HG02623 (cell line): ENCODE data around the gene KRT82.
"Not testable (repeated sequence)": the region's sequence is repeated elsewhere in the genome, so short reads cannot be mapped to it uniquely, and the experiment has no call there.

ENCODE experiments used
- ATAC-seq: cut with Tn5 transposase; IDR thresholded peaks from one replicate; pipeline ENCODE4 v1.9.1; 2021; ENCODE audit warnings: moderate library complexity; ENCODE audit not compliant: unreplicated experiment

KRT82 gene

DNA sequence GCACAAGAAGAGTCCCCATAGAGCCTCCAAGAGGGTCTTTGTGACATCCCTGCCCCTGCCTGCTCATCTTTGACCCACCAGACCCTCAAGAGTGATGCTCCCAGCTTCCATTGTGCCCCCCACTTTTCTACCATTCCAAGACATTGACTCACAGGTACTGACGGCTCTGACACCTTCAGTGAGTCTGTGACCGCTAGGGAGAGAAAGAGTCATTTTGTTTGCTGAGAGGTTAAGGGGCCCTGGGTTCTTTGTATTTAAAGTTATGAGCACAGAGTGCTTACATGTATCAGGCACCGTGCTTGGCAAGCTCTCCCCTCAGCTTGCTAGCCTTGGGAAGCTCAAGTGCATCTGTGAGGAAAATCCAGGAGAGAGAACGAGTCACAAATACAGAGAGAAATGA is 7.1 kb upstream of the KRT82 start:
- ATAC-seq: no peak

DNA sequence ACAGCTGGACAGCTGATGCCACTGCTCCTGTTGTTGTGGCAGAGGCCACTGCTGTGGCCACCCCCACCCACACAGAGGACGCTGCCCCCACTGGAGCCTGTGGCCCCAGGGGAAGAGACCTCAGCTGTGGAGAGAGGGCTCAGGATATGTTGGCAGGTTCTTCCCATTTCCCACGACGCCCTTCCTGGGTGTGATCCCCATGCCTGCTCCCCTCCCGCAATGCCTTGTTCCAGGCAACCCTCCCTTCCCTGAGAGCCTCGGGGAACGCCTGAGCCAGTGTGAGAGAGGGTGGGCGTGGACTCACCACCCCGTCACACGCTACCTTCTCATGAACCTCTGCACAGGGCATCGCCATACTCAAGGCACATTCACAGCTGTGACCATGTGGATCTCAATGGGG is 5.7 kb upstream of the KRT82 start:
- ATAC-seq: no peak

DNA sequence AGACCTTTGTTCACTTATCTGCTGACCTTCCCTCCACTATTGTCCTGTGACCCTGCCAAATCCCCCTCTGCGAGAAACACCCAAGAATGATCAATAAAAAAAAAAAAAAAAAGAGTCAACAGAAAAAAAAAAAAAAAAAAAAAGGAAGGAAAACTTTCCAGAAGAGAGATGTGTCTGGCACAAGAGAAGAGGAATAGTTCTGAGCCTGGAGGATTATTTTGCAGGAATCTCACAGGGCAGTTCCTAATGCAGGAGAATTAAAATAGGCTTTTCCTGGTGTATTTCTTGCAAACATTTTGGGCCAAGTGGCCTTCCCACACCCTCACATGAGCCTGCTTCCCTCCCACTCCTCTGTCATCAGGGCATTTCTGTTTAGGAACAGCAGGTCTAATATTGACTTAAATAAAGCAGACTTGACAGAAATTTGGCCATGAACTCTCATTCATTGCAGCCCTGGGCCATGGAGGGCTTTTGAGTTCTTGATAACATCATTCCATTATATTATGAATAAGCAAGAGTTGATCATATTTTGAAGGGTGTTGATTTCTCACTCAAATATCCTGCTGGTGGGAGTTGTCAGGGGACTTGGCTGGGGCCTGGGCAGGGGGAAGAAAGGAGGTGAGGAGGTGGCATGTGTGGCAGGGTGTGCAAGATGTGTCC is 4.6 kb upstream of the KRT82 start:
- not testable (repeated sequence) for ATAC-seq

DNA sequence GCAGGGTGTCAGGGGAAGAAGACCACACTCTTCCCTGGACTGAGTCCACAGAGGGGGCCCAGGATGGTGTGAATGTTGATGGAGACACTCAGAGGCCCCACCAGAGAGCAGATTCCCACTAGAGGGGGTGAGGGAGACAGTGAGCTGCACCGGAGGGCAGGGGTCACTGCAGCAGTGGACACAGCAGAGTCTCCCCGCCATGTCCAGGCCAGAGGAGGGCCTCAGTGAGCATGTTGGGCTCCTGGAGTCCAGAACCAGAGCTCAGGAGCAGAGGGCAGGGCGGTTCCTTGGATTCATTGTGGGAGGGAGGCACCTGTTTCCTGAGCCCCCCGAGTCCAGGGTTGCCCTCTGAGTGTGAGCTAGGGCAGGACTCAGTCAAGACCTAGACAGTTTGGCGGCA is 1.8 kb upstream of the KRT82 start:
- no peak for ATAC-seq

DNA sequence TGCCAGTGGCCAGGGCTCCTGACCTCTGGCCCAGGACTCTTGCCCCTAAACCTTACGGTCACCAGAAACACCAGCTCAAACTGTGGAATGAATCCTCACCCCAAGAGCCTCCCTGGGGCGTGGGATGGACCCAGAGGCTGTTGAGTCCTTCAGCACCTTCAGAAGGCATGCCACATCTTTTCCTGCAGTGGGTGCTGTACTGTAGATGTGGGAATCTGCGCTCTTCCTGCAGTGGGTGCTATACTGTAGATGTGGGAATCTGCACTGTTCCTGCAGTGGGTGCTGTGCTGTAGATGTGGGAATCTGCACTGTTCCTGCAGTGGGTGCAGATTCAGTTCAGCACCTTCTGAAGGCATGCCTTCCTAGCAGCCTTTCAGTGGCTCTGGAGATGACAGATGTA is 1.2 kb downstream of the KRT82 start:
- no peak for ATAC-seq

DNA sequence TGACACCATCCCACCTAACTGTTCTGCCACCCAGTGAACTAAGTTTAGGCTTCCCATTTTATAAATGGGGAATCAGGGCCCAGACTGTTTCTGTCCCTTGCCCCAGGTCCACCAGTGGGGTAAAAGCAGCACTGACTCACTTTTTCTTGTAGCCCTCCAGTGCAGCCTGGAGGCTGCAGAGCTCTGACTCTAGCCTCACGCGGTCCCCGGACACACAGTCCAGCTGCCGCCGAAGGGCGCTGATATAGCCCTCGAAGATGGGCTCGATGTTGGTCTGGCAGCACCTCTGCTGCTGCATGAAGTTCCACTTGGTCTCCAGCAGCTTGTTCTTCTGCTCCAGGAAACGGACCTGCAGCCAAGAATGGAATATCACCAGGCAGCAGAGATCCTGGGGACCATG is 2.6 kb downstream of the KRT82 start:
- no peak for ATAC-seq

DNA sequence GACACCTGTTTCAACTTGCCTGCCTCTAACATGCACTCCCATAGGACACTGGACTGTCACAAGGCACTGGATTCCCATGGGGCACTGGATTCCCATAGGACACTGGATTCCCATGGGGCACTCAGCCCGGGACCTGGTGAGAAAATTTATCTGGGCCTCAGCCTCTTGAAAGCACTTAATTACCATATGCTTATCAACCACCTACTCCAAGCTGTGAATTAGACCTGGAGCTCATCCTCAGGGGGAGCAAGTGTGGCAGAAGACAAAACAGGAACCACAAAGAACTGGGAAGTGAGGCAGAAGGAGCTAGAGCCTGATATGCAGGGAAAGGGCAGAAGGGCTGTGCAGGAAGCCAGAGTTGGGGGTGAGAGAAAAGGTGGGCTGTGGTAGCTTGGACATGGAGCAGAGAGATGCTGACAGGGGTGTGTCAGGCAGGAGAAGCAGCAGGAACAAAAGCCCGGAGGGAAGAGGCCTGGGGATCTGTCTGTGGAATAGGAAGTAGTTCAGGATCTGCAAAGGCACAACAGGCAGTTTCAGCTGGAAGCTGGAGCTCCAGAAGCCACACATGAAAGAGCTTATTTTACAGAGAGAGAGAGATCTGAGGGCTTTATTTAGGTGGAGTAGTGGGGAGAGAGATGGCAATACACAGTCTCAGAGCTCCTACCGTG is 3.1 kb downstream of the KRT82 start:
- ATAC-seq: no peak

DNA sequence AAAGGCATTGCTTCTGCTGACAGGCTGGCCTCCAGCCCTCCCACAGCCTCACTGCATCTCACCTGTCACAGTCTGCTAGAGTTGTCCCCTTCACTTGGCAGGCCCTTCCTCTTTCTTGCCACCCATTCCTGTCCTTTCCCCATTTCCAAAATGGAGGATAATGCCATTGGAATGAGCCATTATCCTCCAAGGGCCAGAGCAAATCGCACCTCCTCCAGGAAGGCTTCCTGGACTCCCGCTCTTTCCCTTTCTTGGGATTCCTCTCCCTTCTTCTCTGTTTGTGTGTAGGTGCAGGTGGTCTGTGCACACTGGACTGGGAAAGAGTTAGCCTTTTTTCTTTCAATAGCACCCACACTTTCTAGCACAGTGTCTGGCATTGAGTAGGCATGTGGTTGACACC is 3.8 kb downstream of the KRT82 start:
- ATAC-seq: no peak

DNA sequence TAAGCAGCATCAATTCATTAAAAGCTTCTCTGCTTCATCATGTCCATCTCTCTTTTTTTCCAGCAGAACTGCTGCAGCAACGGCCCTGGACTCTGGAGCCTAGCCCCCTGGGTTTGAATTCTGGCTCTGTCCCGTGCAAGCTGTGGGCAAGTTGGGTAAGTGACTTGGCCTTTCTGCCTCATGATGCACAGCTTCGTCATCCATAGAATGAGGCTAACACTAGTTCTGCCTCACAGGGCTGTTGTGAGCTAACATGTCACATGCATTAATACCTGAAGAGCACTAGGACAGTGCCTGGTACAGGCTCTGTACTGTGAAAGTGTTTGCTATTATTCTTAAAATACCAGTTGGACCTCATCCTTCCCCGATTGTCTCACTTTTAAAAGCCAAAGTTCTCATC is 4.2 kb downstream of the KRT82 start:
- ATAC-seq: no peak

DNA sequence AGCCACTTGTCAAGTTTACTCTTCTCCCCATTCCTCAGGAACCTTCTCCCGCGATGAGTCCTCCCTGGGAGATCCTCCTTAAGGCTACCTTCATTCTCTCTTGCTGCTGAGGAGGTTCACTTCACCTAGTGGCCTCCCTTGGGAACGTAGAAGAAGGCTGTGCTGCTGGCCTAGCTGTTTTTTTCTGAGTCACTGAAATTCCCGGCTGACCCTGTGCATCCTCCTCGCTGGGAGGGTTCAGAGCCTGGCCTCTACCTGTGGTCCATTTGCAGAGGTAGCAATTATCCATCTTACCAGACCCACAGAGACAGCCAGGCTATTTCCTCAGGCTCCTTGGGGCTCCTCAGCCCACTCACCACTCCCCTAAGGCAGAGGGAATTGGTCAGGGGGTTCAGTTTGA is 4.6 kb downstream of the KRT82 start:
- ATAC-seq: no peak

DNA sequence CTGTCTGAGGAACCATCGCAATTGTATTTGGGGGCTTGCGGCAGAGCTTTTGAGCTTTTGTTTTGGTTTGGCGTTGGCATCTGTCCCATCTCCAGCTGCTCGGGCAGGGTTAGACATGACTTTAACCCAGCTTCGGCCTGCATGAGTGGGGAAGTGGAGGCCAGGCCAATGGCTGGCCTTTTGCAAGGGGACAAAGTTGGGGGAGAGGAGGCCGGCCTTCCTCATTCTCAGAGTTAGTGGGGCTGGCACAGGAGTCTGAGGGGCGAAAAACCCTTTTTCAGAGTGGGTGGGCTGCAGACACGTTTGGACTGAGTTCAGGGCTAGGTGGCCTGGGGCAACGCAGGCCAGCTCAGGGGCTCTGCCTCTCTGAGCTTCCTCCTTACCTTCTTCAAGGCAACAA is 5.2 kb downstream of the KRT82 start:
- no peak for ATAC-seq

DNA sequence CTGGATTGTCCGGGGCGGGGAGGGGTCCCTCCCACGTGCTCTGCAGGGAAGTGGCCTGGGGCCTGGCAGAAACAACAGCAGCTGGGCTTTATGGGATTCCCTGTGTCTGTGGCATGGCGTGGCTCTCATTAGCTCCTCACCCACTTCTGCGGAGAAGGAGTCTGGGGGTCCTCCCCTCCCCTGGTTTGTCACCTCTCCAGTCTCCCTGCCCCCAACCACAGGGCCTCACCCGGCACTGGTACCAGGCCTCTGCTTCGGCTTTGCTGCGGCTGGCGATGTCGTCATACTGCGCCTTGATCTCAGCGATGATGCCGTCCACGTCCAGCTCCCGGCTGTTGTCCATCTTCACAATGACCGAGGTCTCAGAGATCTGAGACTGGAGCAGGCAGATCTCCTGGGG is 6.4 kb downstream of the KRT82 start:
- ATAC-seq: no peak

DNA sequence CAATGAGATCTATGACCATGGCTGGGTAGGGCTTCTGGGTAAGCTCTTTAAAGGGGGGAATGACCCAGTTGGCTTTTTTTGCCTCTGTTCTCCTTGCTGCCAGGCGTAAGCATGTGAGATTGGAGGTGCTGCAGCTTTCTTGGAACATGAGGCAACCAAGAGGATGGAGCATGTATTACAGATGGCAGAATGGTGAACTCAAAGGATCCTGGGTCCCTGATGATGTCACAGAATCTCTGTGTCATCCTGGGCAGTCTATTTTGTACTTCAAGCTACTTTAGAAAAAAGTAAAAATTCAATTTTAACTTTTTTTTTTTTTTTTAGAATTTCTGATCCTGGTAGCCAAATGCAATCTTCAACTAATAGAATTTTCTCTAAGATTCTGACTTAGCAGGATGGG is 8.0 kb downstream of the KRT82 start:
- no peak for ATAC-seq

DNA sequence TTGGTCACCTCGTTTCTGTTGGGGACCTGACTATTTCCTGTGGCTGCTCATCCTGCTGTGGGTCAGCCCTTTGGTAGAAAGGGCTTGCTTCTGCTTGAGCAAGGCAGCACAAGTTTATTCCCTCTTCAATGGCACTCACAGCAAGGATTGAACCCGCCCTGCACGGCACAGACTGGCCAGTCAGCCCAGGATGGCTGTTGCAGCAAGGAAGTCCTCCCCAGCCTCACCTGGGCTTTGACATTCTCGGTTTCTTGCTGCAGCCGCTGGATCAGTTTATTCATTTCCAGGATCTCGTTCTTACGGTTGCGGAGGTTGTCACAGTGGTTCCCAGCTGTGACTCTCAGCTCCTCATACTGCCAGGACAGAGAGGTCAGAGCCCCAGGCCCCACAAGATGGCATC is 9.5 kb downstream of the KRT82 start:
- ATAC-seq: no peak

DNA sequence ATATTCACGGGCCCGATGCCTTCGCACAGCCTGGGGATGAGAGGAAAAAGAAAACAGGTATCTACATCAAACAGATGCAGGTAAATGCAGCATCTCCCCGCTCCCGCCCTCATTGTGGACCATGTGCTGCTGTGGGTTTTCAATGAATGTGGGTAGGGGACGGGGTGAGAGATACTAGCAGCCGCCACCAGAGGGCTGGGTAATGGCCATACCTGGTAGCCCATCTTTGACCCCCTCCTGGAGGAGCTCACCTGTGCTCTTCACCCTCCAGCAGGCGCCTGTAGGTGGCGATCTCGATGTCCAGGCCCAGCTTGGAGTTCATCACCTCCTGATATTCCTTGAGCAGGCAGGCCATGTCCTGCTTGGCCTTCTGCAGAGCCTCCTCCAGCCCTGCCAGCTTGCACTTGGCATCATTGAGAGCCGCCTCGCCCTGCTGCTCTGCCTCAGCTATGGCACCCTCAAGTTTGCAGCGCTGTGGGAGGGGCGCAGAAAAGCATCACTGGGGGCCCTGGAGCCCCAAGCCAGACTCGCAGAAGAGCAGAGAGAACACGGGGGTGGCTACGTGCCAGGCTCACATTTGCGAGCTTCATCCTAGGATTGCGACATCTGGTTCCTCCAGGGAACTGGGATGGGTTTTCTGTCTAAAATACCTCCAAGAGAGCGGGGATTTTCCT is 10.2 kb downstream of the KRT82 start:
- ATAC-seq: no peak

DNA sequence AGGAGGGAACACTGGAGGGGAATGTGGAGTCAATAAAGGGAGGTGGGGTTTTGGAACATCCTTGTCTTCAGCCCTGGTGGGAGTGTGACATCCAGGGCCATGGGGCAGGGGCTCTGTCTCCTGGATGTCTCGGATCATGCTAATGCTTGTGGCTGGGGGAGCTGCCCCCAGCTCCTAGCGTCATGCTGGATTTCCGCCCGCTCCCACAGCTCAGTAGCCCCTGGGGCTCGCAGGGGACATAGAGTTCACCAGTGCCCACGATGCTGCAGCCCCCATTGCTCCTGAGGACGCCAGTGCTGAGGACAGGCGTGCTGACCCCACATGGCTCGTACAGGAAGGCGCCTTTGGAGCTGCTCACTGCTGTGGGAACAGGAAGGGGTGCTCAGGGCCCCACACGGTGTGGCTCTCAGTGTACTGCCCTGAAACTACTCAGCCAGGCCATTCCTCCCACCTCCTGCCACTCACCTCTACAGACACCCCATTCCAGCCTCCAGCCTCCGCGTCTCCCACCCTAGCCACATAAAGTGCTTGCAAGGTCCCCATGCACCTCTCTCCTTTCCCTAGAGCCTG is 11.2 kb downstream of the KRT82 start:
- no peak for ATAC-seq

DNA sequence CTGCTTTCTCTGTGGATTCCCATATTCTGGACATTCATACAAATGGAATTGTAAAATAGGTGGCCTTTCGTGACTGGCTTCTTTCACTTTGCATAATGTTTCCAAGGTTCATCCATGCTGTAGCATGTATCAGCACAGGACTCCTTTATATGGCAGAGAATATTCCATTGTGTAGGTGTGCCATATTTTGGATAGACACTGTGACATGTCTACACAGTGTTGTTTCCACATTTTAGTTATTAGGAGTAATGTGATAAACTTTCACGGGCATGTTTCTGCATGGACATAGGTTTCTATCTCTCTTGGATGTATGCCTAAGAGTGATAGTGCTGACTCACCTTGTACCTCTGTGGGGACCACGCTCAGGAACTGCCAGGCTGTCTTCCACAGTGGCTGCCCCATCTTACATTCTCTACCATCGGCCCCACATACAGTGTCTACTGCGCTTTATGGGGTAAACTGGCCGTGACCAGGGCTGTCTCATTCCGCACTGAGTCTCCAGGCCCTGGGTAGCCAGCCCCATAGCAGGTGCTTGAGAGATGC is 13.6 kb downstream of the KRT82 start:
- no peak for ATAC-seq

DNA sequence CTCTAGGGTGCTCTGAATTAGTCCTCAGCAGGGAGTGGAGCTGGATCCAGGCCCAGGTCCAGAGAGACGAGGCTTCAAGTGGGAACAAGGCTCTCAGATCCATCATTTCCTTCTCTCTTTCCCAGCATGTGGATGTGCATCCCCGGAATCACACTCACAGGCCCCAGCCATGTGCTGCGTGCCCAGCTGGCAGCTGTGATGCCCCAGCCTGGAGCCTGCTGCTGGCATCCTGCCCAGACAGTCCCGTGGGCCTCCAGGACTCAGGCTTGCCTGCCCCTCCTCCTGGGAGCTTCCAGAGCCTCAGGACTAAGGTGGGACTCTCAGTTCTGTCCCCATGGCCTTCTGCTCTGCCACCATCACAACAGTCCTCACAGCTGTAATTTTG is 14.5 kb downstream of the KRT82 start:
- no peak for ATAC-seq

DNA sequence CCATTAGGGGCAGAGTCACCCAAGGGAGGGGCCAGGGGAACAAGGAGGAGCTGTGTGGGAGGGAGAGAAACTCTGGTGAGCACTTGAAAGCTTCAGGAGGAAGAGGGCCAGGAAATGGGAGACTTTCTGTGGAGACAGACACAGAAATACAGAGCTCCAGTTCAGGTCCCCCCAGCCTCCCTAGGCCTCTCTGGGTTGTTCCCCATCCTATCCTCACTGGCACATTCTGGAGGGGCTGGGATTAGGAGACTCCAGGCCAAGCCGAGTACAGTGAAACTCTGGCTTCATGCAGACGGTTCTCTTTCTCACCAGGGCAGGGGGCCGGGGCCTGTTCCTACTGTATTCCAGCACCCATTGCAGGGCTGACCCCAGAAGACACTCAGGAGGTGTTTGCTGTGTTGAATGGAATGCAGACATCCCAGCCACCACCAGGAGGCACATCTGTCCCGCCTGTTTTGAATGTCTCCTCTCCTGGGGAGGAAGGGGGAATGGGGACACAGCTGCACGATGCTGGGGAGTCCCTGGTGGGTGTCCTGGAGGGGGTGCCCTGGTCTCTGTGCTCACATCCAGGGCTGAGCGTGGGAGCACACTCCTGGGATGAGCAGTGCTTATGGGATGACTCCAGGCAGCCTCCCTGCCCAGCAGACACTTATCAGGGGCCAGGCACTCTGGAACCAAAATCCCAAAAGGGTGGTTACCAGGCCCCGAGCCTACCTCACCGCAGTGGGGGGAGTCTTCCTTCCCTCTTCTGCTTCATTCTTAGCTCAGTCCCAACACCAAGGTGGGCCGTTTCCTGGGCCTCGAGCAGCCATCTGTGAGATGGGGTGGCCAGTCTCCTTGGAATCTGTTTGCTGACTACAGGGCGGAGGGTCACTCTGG is 15.2 kb downstream of the KRT82 start:
- no peak for ATAC-seq

DNA sequence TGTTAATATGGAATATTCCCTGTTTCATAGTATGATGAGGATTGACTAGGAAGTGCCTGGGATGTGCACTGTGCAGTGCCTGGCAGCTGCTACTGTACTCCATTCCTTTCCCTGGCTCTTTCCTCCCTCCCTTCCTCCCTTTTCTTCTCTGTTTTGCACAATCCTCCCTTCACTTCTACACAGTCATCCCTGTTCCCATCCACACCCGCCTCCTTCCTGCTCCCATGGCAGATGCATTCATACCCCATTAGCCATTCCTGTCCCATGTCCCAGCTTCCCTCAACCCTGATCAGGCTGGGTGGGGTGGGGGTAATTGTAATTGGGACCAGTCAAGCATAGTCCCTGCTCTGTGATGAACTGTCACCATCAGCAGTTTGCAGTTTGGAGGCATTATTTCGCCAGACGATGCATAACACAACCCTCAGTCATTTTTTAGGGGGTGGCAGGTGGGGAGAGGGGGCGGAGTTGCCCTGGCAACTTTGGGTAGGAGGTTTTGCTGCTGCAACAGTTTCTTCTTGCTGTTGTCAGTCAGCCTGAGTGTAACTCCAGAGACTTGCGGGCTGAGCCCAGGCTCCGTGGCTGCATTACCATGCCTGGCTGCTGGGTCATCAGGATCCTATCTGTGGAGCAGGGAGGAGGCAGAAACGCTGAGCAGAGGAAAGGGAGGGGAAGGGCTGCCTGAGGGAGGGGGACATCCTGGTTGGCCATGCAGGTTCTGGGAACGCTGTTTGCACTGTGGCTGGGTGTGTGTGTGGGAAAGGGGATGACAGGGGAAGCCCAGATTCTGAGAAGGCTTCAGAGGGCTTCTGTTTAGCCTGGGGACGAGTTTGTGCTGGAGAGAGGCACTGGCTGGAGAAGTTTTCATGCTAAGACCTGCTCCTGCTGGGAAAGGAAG is 16.6 kb downstream of the KRT82 start:
- no peak for ATAC-seq
